ENCODE measurements around the gene PTGR2.
"Not testable (repeated sequence)": the region's sequence is repeated elsewhere in the genome, so short reads cannot be mapped to it uniquely, and the experiment has no call there.

The PTGR2 gene

DNA sequence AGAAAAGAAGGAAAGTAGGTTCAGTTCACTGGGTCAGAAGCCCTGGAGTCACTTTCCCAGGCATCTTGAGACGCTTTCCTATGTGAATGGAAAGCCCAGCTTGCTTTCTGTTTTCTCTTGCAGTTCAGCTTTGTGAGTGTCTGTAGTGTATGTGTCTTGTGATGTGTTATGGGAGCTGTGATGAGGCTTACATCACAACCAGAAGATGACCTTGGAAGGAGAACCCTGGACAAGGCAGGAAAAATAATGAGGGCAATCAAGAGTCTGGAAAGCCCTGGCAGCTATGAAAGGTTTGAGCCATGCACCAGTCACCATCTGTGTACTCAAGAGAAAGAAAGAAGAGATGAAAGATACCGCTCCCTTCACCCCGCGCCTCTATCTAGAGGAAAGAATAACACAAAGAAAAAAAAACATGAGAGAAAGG lies 35.2 kb upstream of the PTGR2 start:
- Histone ChIP-seq H3K4me3 (no peak overlapping the region), H3K4me1 (peaks cover 7% of the 10 kb centered on the region; the same call in 1 of the 2 replicates), H3K36me3 (no peaks in the 10 kb centered on the region), H3K9ac (no peak overlapping the region), H3K4me2 (no peak overlapping the region), H3K9me3 (no peaks in the 10 kb centered on the region), H3K27ac (no peak overlapping the region), H3K27me3 (no peaks in the 10 kb centered on the region), H4K20me1 (no peaks in the 10 kb centered on the region)
- TF ChIP-seq Cebpa-rat (IDR thresholded peaks at IDR 0.05), result no peak

DNA sequence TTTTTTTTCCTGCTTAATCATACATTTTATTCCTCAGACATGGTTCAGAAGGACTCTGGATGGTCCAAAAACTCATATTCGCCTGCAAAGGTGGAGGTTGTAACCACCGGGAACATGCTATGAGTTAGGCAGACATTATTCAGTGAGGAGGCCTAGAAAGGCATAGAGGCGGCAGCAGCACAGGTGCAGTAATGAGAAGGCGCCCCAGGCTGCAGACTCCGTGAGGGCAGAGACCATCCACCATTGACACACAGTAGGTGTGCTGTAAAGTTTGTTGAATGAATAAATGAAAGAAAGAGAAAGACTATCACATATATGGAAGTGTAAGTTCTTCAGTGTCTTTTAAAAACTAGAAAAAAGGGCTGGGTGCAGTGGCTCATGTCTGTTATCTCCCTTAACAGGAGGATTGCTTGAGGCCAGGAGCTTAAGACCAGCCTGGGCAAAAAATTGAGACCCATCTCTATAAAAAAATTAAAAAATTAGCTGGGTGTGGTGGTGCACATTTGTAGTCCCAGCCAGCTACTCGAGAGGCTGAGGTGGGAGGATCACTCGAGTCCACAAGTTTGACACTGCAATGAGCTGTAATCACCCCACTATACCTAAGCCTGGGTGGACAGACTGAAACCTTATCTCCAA lies 34.5 kb upstream of the PTGR2 start:
- Histone ChIP-seq H3K27ac (no peak overlapping the region), H3K4me3 (no peak overlapping the region), H3K27me3 (no peaks in the 10 kb centered on the region), H3K9me3 (no peaks in the 10 kb centered on the region), H3K36me3 (no peaks in the 10 kb centered on the region), H3K4me1 (peaks cover 7% of the 10 kb centered on the region; the same call in 1 of the 2 replicates), H4K20me1 (no peaks in the 10 kb centered on the region), H3K4me2 (no peak overlapping the region), H3K9ac (no peak overlapping the region)
- TF ChIP-seq Cebpa-rat (IDR thresholded peaks at IDR 0.05), result no peak

DNA sequence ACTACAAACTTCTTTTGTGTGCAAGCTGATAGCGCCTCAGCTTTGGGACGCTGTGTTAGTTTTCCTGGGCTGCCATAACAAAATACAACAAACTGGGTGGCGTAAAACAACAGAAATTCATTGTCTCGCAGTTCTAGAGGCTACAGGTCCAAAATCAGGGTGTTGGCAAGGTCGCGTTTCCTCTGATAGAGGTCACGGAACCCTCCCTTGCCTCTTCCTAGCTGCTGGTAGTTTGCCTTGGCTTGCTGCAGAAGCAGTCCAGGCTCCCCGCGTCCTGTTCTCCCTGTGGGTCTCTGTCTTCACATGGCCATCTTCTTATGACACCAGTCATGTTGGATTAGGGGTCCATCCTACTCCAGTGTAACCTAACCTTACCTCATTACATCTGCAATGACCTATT lies 32.8 kb upstream of the PTGR2 start:
- H3K36me3 ChIP-seq, result no peaks in the 10 kb centered on the region
- H3K9ac ChIP-seq, result no peak overlapping the region
- H3K27me3 ChIP-seq, result no peaks in the 10 kb centered on the region
- H3K27ac ChIP-seq, result no peak overlapping the region
- TF ChIP-seq Cebpa-rat (IDR thresholded peaks at IDR 0.05), result no peak
- peaks cover 7% of the 10 kb centered on the region; the same call in 1 of the 2 replicates for H3K4me1 ChIP-seq
- no peaks in the 10 kb centered on the region for H3K9me3 ChIP-seq
- no peak overlapping the region for H3K4me3 ChIP-seq
- no peak overlapping the region for H3K4me2 ChIP-seq
- no peaks in the 10 kb centered on the region for H4K20me1 ChIP-seq

DNA sequence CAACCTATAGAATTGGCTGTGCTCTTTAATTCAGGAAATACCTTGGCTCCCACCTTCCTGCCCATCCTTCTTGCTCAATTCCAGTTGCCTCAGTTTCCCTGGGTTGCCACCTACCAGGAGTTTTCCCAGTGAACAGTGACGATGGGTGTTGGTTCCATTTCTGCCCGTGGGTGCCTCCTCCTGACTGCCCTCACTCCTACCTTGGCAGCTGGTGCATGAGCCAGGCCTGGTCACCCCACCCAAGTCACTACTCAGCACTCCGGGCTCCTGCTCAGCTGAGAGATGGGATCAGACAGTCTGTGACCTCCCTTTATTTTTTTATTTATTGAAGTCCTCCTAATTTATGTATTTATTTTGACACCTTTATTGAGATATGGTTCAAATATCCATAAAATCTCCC lies 31.0 kb upstream of the PTGR2 start:
- Histone ChIP-seq H3K4me2 (no peak overlapping the region), H3K27ac (no peak overlapping the region), H3K36me3 (no peaks in the 10 kb centered on the region), H4K20me1 (no peaks in the 10 kb centered on the region), H3K4me1 (0 out of 2 replicates have a peak, but pooled peaks cover 4% of the 10 kb centered on the region), H3K4me3 (no peak overlapping the region), H3K9me3 (no peaks in the 10 kb centered on the region), H3K9ac (no peak overlapping the region), H3K27me3 (no peaks in the 10 kb centered on the region)
- TF ChIP-seq Cebpa-rat (IDR thresholded peaks at IDR 0.05), result no peak

DNA sequence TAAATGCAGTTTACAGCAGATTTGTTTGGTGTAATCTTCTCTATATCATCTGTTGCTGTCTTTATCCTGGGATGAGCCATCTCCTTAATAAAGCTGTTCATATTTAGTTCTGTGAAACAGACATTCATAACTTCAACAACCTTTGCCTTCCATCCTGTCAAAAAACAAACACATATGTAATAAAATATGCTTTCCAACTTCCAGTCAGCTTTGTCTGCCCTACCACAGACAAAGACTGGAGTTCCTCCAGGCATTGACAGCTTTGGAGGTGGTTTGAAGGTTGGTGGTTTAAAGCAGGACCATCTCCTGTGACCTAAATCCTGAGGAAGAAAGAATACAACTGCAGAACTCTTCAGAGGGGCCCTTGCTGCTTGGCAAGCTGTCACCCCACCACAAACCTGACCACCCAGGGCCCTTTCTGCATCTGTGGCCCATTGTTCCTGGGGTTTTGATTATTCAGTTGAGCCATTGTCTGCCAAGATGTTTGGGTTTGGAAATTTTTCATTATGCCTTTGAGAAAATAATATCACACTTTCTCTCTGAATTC lies 28.2 kb upstream of the PTGR2 start:
- no peak overlapping the region for H3K27ac ChIP-seq
- H3K4me2 ChIP-seq, result no peak overlapping the region
- TF ChIP-seq Cebpa-rat (IDR thresholded peaks at IDR 0.05), result no peak
- H4K20me1 ChIP-seq, result no peaks in the 10 kb centered on the region
- H3K4me1 ChIP-seq, result 0 out of 2 replicates have a peak, but pooled peaks cover 4% of the 10 kb centered on the region
- no peaks in the 10 kb centered on the region for H3K9me3 ChIP-seq
- H3K4me3 ChIP-seq, result no peak overlapping the region
- H3K27me3 ChIP-seq, result no peaks in the 10 kb centered on the region
- no peak overlapping the region for H3K9ac ChIP-seq
- no peaks in the 10 kb centered on the region for H3K36me3 ChIP-seq

DNA sequence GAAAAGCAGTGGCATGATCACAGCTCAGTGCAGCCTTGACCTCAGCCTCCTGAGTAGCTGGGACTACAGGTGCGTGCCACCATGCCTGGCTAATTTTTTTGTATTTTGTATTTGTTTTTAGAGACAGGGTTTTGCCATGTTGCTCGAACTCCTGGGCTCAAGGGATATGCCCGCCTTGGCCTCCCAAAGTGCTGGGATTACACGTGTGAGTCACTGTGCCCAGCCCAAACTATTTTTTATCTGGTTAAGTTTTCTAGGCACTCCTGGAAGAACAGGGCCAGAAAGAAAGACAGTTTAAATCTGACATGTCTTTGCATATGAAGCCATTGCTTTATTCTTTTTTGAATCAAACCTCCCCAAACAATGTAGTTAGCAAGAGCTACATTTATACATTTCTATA lies 27.5 kb upstream of the PTGR2 start:
- no peak for TF ChIP-seq Cebpa-rat (IDR thresholded peaks at IDR 0.05)
- no peaks in the 10 kb centered on the region for H3K27me3 ChIP-seq
- no peak overlapping the region for H3K4me2 ChIP-seq
- H4K20me1 ChIP-seq, result no peaks in the 10 kb centered on the region
- H3K9me3 ChIP-seq, result no peaks in the 10 kb centered on the region
- H3K27ac ChIP-seq, result no peak overlapping the region
- H3K9ac ChIP-seq, result no peak overlapping the region
- H3K4me1 ChIP-seq, result 0 out of 2 replicates have a peak, but pooled peaks cover 4% of the 10 kb centered on the region
- H3K4me3 ChIP-seq, result no peak overlapping the region
- H3K36me3 ChIP-seq, result no peaks in the 10 kb centered on the region

DNA sequence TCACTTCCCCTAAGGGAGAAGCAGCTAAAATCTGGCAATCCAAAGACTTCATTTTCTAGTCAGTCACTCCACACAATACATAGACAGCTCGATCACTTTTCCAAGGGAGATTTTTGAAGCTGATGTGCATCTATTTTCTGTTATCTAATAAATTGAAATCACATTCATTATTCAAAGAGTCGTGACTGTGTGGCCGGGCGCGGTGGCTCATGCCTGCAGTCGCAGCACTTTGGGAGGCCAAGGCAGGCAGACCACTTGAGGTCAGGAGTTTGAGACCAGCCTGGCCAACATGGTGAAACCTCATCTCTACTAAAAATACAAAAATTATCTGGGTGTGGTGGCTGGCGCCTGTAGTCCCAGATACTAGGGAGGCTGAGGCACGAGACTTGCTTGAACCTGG lies 27.1 kb upstream of the PTGR2 start:
- Histone ChIP-seq H3K27me3 (no peaks in the 10 kb centered on the region), H3K36me3 (no peaks in the 10 kb centered on the region), H3K4me2 (no peak overlapping the region), H4K20me1 (no peaks in the 10 kb centered on the region), H3K9me3 (no peaks in the 10 kb centered on the region), H3K4me3 (no peak overlapping the region), H3K9ac (no peak overlapping the region), H3K27ac (no peak overlapping the region), H3K4me1 (0 out of 2 replicates have a peak, but pooled peaks cover 4% of the 10 kb centered on the region)
- TF ChIP-seq Cebpa-rat (IDR thresholded peaks at IDR 0.05), result no peak

DNA sequence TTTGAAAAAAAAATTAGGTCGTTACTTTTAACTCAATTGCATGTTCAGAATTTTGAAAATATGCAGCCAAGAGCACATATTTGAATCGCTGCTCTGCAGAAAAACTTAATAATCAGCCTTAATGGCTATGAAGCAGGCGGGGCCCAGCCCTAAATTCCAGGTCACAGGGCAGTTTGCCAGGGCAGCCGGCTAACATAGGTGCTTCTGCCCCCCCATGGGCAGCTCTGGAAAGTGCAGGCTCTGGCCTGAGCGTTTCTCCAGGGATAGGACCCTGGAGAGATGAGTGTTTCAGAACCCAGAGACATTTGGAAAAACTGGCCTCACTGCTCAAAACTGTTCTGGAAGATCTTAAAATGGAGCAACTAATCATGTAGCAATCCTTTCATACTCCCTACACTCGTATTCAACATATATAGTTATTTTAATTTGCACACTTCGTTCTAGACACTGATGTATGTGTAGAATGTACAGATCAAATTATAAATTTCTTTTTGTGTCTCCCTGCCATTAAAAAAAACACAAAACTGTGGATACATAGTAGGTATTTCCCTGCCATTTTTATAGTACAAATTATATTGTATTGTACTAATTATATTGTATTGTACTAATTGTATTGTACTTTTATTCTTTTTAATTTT lies 26.0 kb upstream of the PTGR2 start:
- no peak overlapping the region for H3K27ac ChIP-seq
- no peaks in the 10 kb centered on the region for H3K27me3 ChIP-seq
- H3K9me3 ChIP-seq, result no peaks in the 10 kb centered on the region
- no peak overlapping the region for H3K4me3 ChIP-seq
- no peaks in the 10 kb centered on the region for H3K36me3 ChIP-seq
- H3K9ac ChIP-seq, result no peak overlapping the region
- H3K4me1 ChIP-seq, result 0 out of 2 replicates have a peak, but pooled peaks cover 4% of the 10 kb centered on the region
- H3K4me2 ChIP-seq, result no peak overlapping the region
- H4K20me1 ChIP-seq, result no peaks in the 10 kb centered on the region
- no peak for TF ChIP-seq Cebpa-rat (IDR thresholded peaks at IDR 0.05)

DNA sequence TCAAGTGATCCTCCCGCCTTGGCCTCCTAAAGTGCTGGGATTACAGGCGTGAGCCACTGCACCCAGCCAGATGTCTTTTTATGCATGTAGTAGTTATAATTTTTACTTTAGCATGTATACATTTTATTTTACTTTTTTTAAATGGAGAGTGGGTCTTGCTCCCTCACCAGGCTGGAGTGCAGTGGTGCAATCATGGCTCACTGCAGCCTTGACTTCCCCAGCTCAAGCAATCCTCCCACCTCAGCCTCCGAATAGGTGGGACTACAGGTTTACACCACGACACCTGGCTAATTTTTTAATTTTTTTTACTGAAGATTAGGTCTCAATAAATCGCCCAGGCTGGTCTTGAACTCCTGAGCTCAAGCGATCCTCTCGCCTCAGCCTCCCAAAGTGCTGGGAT lies 24.4 kb upstream of the PTGR2 start:
- H3K36me3 ChIP-seq, H3K4me3 ChIP-seq, H3K9ac ChIP-seq, H3K27me3 ChIP-seq, H3K4me1 ChIP-seq, H4K20me1 ChIP-seq, H3K4me2 ChIP-seq, H3K9me3 ChIP-seq, H3K27ac ChIP-seq: not testable (repeated sequence)

DNA sequence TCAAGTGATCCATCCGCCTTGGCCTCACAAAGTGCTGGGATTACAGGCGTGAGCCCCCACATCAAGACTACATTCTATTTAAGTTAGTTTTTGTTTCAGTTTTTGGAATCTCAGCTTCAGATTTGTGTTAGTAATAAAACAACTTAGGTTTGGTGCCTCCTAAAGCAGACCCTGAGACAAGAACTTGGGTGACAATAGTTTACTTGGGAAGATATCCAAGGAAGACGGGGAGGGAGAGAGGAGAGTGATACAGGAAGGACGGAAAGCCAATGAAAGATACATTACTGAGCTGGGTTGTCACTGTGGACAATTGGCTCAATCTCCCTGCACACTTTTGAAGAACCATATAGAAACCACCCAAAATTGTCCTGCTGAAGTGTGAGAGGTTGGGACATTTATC lies 22.6 kb upstream of the PTGR2 start:
- no peaks in the 10 kb centered on the region for H4K20me1 ChIP-seq
- no peaks in the 10 kb centered on the region for H3K36me3 ChIP-seq
- H3K9ac ChIP-seq, result no peak overlapping the region
- no peak overlapping the region for H3K4me3 ChIP-seq
- 0 out of 2 replicates have a peak, but pooled peaks cover 4% of the 10 kb centered on the region for H3K4me1 ChIP-seq
- no peaks in the 10 kb centered on the region for H3K27me3 ChIP-seq
- no peak overlapping the region for H3K4me2 ChIP-seq
- no peaks in the 10 kb centered on the region for H3K9me3 ChIP-seq
- H3K27ac ChIP-seq, result no peak overlapping the region
- no peak for TF ChIP-seq Cebpa-rat (IDR thresholded peaks at IDR 0.05)
